GM19468 (cell line): ENCODE results near the gene TSPAN14.
"Not testable (repeated sequence)": the region's sequence is repeated elsewhere in the genome, so short reads cannot be mapped to it uniquely, and the experiment has no call there.

ENCODE experiments used
- ATAC-seq: cut with Tn5 transposase; IDR thresholded peaks from one replicate; pipeline ENCODE4 v1.9.1; 2021; ENCODE audit warnings: mild to moderate bottlenecking, moderate library complexity, moderate number of reproducible peaks; ENCODE audit not compliant: unreplicated experiment; ENCODE audit errors: extremely low read depth

Gene TSPAN14

GRCh38 chr10:80537086-80537735 lies 83.1 kb downstream of the TSPAN14 start:
- no peak for ATAC-seq

GRCh38 chr10:80537736-80538480 lies 83.8 kb downstream of the TSPAN14 start, which contains the start of gene SH2D4B:
Gene SH2D4B (plus strand): TSS chr10:80537902. CDS start chr10:80538332, 430 bp downstream.
- ATAC-seq: no peak

GRCh38 chr10:80538481-80539185 lies 84.5 kb downstream of the TSPAN14 start:
- ATAC-seq: no peak

- ATAC-seq: no peak
Measured at GRCh38 chr10:80539421-80540031, 85.4 kb downstream of the TSPAN14 start.

GRCh38 chr10:80540136-80540535 lies 86.0 kb downstream of the TSPAN14 start:
- no peak for ATAC-seq

- ATAC-seq: no peak
Measured at GRCh38 chr10:80540618-80540980, 86.5 kb downstream of the TSPAN14 start.

- ATAC-seq: no peak
Measured at GRCh38 chr10:80540981-80541750, 87.1 kb downstream of the TSPAN14 start.

- no peak for ATAC-seq
Measured at GRCh38 chr10:80542053-80542452, 87.9 kb downstream of the TSPAN14 start.

GRCh38 chr10:80542652-80543318 lies 88.7 kb downstream of the TSPAN14 start:
- no peak for ATAC-seq

- ATAC-seq: not testable (repeated sequence)
Measured at GRCh38 chr10:80543319-80543672, 89.2 kb downstream of the TSPAN14 start.

- no peak for ATAC-seq
Measured at GRCh38 chr10:80544316-80544953, 90.3 kb downstream of the TSPAN14 start.

GRCh38 chr10:80545258-80545881 lies 91.3 kb downstream of the TSPAN14 start:
- ATAC-seq: no peak

- no peak for ATAC-seq
Measured at GRCh38 chr10:80552151-80552646, 98.1 kb downstream of the TSPAN14 start.

GRCh38 chr10:80553436-80553835 lies 99.3 kb downstream of the TSPAN14 start:
- ATAC-seq: no peak

GRCh38 chr10:80554050-80554449 lies 99.9 kb downstream of the TSPAN14 start:
- no peak for ATAC-seq

- ATAC-seq: no peak
Measured at GRCh38 chr10:80555415-80555814, 101.3 kb downstream of the TSPAN14 start.

GRCh38 chr10:80561950-80562349 lies 107.8 kb downstream of the TSPAN14 start:
- ATAC-seq: no peak

GRCh38 chr10:80567292-80567691 lies 113.2 kb downstream of the TSPAN14 start:
- ATAC-seq: no peak
